Measurements from ENCODE around the gene STRA8.

STRA8 gene

DNA sequence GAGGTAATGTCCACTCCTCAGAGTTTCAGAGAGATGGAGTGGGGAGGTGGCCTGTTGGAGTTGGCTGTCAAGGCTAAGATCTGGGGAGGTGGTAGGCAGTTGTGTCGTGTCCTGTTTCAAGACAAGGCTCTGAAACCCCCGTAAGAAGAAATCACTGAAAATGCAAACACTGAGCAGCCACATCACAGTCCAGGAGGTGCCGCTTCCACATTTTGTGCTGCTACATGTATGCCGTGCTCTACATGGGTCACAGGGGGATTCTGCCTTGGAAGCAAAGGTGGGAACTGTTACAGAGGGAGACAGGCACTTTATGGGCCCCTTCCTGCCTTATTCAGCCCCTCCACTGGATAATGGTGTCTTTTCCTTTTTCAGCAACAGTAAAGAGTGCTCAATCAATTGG is 34.2 kb upstream of the STRA8 start:
- no peak overlapping the region for H3K9ac ChIP-seq
- H3K4me1 ChIP-seq (ENCODE audit: low read depth, poor library complexity, severe bottlenecking) = no peaks in the 10 kb centered on the region
- H4K20me1 ChIP-seq (ENCODE audit: insufficient read depth) = no peaks in the 10 kb centered on the region
- H3K4me3 ChIP-seq (IDR thresholded peaks at IDR 0.05; ENCODE audit: insufficient read depth, low read depth, low read length) = no peak overlapping the region
- no peaks in the 10 kb centered on the region for H3K36me3 ChIP-seq (ENCODE audit: insufficient read depth)
- no peaks in the 10 kb centered on the region for H3K27me3 ChIP-seq (ENCODE audit: insufficient read depth, low read depth)
- H2AFZ ChIP-seq (ENCODE audit: low read depth) = no peak overlapping the region
- H3K27ac ChIP-seq = no peak overlapping the region
- no peaks in the 10 kb centered on the region for H3K79me2 ChIP-seq (ENCODE audit: insufficient read depth, low read depth)
- no peak for TF ChIP-seq CTCF (conservative IDR thresholded peaks at IDR 0.05; ENCODE audit: low read depth, low read length)
- H3K4me2 ChIP-seq = no peak overlapping the region

GRCh38 chr7:135200821-135201331 is 32.8 kb upstream of the STRA8 start:
- H4K20me1 ChIP-seq (ENCODE audit: insufficient read depth) = no peaks in the 10 kb centered on the region
- no peaks in the 10 kb centered on the region for H3K79me2 ChIP-seq (ENCODE audit: insufficient read depth, low read depth)
- H3K4me1 ChIP-seq (ENCODE audit: low read depth, poor library complexity, severe bottlenecking) = no peaks in the 10 kb centered on the region
- no peak overlapping the region for H2AFZ ChIP-seq (ENCODE audit: low read depth)
- H3K4me2 ChIP-seq = no peak overlapping the region
- no peak overlapping the region for H3K27ac ChIP-seq
- TF ChIP-seq CTCF (conservative IDR thresholded peaks at IDR 0.05; ENCODE audit: low read depth, low read length) = no peak
- no peak overlapping the region for H3K9ac ChIP-seq
- H3K27me3 ChIP-seq (ENCODE audit: insufficient read depth, low read depth) = no peaks in the 10 kb centered on the region
- H3K4me3 ChIP-seq (IDR thresholded peaks at IDR 0.05; ENCODE audit: insufficient read depth, low read depth, low read length) = no peak overlapping the region
- no peaks in the 10 kb centered on the region for H3K36me3 ChIP-seq (ENCODE audit: insufficient read depth)

DNA sequence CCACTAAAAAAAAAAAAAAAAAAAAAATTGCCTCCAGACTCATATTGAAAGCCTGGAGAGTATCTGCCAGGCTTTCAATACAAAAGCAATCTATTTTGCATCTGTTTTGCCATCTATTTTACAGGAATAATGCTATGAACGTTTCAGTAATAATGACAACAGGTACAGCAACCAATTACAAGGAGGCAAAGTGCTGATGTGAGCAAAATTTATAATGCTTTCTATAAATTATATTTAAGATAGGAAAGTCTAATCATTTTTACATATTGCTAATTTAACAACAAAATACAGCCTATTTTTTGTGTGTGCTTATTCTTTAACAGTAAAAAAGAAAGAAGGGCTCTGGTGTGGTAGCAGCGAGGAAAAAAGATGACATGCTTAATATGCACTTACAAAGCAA is 32.3 kb upstream of the STRA8 start:
- H3K27me3 ChIP-seq (ENCODE audit: insufficient read depth, low read depth) = no peaks in the 10 kb centered on the region
- no peaks in the 10 kb centered on the region for H3K79me2 ChIP-seq (ENCODE audit: insufficient read depth, low read depth)
- no peak overlapping the region for H2AFZ ChIP-seq (ENCODE audit: low read depth)
- no peak overlapping the region for H3K4me3 ChIP-seq (IDR thresholded peaks at IDR 0.05; ENCODE audit: insufficient read depth, low read depth, low read length)
- TF ChIP-seq CTCF (conservative IDR thresholded peaks at IDR 0.05; ENCODE audit: low read depth, low read length) = no peak
- H3K36me3 ChIP-seq (ENCODE audit: insufficient read depth) = no peaks in the 10 kb centered on the region
- no peaks in the 10 kb centered on the region for H3K4me1 ChIP-seq (ENCODE audit: low read depth, poor library complexity, severe bottlenecking)
- H4K20me1 ChIP-seq (ENCODE audit: insufficient read depth) = no peaks in the 10 kb centered on the region
- H3K4me2 ChIP-seq = no peak overlapping the region
- H3K9ac ChIP-seq = no peak overlapping the region
- no peak overlapping the region for H3K27ac ChIP-seq

DNA sequence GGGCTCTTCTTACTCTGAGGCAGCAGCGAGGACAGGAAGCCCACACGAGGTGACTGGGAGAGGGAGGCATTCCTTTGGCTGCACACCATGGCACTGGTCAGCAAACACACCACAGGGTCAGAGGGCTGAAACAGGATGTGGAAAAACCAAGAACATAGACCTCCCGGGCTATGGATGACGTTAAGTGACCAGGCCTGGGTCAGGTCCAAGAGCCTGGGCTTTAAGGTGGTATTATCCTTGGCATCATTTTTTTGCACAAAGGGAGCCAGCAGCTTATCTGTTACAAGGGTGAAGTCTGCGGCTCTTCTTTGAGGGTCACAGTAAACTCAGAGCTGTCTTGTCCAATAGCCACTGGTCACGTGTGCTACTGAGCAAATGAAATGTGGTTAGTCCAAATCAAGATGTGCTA is 29.3 kb upstream of the STRA8 start:
- no peaks in the 10 kb centered on the region for H4K20me1 ChIP-seq (ENCODE audit: insufficient read depth)
- H3K4me3 ChIP-seq (IDR thresholded peaks at IDR 0.05; ENCODE audit: insufficient read depth, low read depth, low read length) = no peak overlapping the region
- H3K9ac ChIP-seq = no peak overlapping the region
- H3K27ac ChIP-seq = no peak overlapping the region
- no peak overlapping the region for H2AFZ ChIP-seq (ENCODE audit: low read depth)
- no peaks in the 10 kb centered on the region for H3K36me3 ChIP-seq (ENCODE audit: insufficient read depth)
- no peak overlapping the region for H3K4me2 ChIP-seq
- H3K27me3 ChIP-seq (ENCODE audit: insufficient read depth, low read depth) = no peaks in the 10 kb centered on the region
- no peaks in the 10 kb centered on the region for H3K4me1 ChIP-seq (ENCODE audit: low read depth, poor library complexity, severe bottlenecking)
- H3K79me2 ChIP-seq (ENCODE audit: insufficient read depth, low read depth) = no peaks in the 10 kb centered on the region
- no peak for TF ChIP-seq CTCF (conservative IDR thresholded peaks at IDR 0.05; ENCODE audit: low read depth, low read length)
